MM.1S (cell line): Measurements from ENCODE around the gene CD276.

Experiments
- CTCF ChIP-seq: fragments of 300-600 bp; sonication (generic); IDR thresholded peaks from 2 replicates; pipeline ENCODE4 v1.5.1; 2016; ENCODE audit warnings: antibody characterized with exemption, low read length, mixed read lengths
- EZH2 ChIP-seq: fragments of 300-600 bp; sonication (generic); optimal IDR thresholded peaks from 2 replicates; pipeline ENCODE3; 2017; ENCODE audit warnings: low read depth, mild to moderate bottlenecking, antibody characterized with exemption, low read length, mixed read lengths
- EZH2phosphoT487 ChIP-seq: fragments of 300-600 bp; sonication (generic); IDR thresholded peaks from 2 replicates; pipeline ENCODE4 v1.6.1; 2018; ENCODE audit warnings: antibody characterized with exemption, low read length

- TF ChIP-seq EZH2 (no peak), CTCF (no peak), EZH2phosphoT487 (no peak)
Measured at GRCh38 chr15:73760330-73761329, 76.4 kb downstream of the CD276 start.
